ENCODE results near the gene GFRAL.
"Not testable (repeated sequence)": the region's sequence is repeated elsewhere in the genome, so short reads cannot be mapped to it uniquely, and the experiment has no call there.

Gene GFRAL

GRCh38 chr6:55293116-55293515 is 34.2 kb upstream of the GFRAL start:
- H3K27me3 ChIP-seq (ENCODE audit: insufficient read depth, low read depth, severe bottlenecking) = no peaks in the 10 kb centered on the region
- H3K9me3 ChIP-seq (ENCODE audit: severe bottlenecking) = peaks cover 4% of the 10 kb centered on the region
- no peak overlapping the region for H3K4me3 ChIP-seq (ENCODE audit: low read depth, low read length)
- TF ChIP-seq, protein P1, sequence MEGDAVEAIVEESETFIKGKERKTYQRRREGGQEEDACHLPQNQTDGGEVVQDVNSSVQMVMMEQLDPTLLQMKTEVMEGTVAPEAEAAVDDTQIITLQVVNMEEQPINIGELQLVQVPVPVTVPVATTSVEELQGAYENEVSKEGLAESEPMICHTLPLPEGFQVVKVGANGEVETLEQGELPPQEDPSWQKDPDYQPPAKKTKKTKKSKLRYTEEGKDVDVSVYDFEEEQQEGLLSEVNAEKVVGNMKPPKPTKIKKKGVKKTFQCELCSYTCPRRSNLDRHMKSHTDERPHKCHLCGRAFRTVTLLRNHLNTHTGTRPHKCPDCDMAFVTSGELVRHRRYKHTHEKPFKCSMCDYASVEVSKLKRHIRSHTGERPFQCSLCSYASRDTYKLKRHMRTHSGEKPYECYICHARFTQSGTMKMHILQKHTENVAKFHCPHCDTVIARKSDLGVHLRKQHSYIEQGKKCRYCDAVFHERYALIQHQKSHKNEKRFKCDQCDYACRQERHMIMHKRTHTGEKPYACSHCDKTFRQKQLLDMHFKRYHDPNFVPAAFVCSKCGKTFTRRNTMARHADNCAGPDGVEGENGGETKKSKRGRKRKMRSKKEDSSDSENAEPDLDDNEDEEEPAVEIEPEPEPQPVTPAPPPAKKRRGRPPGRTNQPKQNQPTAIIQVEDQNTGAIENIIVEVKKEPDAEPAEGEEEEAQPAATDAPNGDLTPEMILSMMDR (IDR thresholded peaks at IDR 0.05; ENCODE audit: low read depth, low read length) = peak; percentile 32
- DNase-seq = no peak
- no peaks in the 10 kb centered on the region for H3K36me3 ChIP-seq
- H3K27ac ChIP-seq = no peak overlapping the region

- DNase-seq = not testable (repeated sequence)
Measured at GRCh38 chr6:55297214-55297613, 30.1 kb upstream of the GFRAL start.

DNA sequence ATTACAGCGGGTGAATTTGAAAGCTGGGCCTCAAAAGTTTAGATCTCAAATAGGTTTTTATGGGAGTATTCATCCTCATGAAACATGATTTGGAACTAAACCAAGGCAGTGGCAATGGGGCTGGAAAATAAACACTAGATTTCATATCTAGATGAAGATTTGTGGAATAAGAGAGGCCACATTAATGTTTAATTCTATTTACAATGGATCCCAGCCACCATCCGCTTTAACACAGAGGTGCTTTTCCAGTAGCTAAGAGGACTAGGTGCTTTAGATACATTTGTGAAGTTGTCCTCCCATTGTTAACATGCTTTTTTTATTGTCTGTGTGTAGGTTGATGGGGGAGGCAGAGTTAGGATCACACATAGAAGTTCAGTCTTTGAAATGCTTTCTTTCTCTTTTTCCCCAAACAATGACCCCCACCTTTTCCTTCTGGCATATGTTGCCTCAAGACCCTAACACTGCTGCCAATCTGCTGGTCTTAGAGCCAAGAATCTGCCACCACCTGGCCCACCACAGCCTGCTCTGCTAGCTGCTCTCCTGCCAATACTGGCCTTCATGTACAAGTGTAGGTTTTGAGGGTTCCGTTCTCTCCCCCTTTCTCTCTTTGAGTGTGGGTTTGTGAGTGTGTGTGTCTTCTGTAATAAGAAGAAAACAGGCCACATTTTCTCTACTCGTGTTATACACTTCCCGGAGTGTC is 27.8 kb upstream of the GFRAL start:
- Histone ChIP-seq H3K27me3 (ENCODE audit: insufficient read depth, low read depth, severe bottlenecking) (no peaks in the 10 kb centered on the region), H3K27ac (no peak overlapping the region), H3K9me3 (ENCODE audit: severe bottlenecking) (peaks cover 4% of the 10 kb centered on the region), H3K4me3 (ENCODE audit: low read depth, low read length) (no peak overlapping the region), H3K36me3 (no peaks in the 10 kb centered on the region)
- TF ChIP-seq, protein P1 (IDR thresholded peaks at IDR 0.05; ENCODE audit: low read depth, low read length) = no peak
- DNase-seq = no peak

More at GRCh38 chr6:55297214-55297613, 30.1 kb upstream of the GFRAL start:
- not testable (repeated sequence) for H3K36me3 ChIP-seq; H3K27me3 ChIP-seq (ENCODE audit: insufficient read depth, low read depth, severe bottlenecking); H3K27ac ChIP-seq; H3K9me3 ChIP-seq (ENCODE audit: severe bottlenecking); H3K4me3 ChIP-seq (ENCODE audit: low read depth, low read length)

DNA sequence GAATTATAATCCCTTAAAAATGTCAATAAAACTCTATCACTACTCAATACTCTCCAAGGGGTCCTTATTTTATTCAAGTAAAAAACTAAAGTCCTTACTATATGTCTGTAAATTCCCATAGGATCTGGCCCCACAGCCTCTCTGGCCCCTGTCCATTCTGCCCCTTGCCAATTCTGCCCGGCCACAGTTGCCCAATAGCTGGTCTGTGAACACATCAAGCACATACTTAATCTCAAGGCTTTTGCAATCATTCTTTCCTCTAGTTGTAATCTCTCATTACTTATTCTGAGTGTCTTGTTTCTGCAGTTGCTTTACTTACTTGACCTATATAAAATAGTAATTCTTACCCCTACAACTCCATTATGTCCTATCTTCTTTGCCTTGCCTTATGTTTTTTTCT is 22.5 kb upstream of the GFRAL start:
- Histone ChIP-seq H3K36me3 (no peaks in the 10 kb centered on the region), H3K4me3 (ENCODE audit: low read depth, low read length) (no peak overlapping the region), H3K9me3 (ENCODE audit: severe bottlenecking) (no peaks in the 10 kb centered on the region), H3K27me3 (ENCODE audit: insufficient read depth, low read depth, severe bottlenecking) (peaks cover 5% of the 10 kb centered on the region), H3K27ac (no peak overlapping the region)
- TF ChIP-seq, protein P1 (IDR thresholded peaks at IDR 0.05; ENCODE audit: low read depth, low read length) = no peak
- no peak for DNase-seq

GRCh38 chr6:55319961-55320695 is 7.1 kb upstream of the GFRAL start:
- H3K27me3 ChIP-seq (ENCODE audit: insufficient read depth, low read depth, severe bottlenecking) = peaks cover 13% of the 10 kb centered on the region
- TF ChIP-seq, protein P1 (IDR thresholded peaks at IDR 0.05; ENCODE audit: low read depth, low read length) = no peak
- H3K9me3 ChIP-seq (ENCODE audit: severe bottlenecking) = no peaks in the 10 kb centered on the region
- H3K27ac ChIP-seq = no peak overlapping the region
- no peaks in the 10 kb centered on the region for H3K36me3 ChIP-seq
- no peak overlapping the region for H3K4me3 ChIP-seq (ENCODE audit: low read depth, low read length)
- DNase-seq = no peak

- TF ChIP-seq, protein P1 (IDR thresholded peaks at IDR 0.05; ENCODE audit: low read depth, low read length) = 0 out of 2 replicates have a peak, but pooled peaks have one; percentile 6
- DNase-seq = no peak
- H3K36me3 ChIP-seq = no peaks in the 10 kb centered on the region
- H3K27ac ChIP-seq = no peak overlapping the region
- H3K27me3 ChIP-seq (ENCODE audit: insufficient read depth, low read depth, severe bottlenecking) = peaks cover 15% of the 10 kb centered on the region
- H3K4me3 ChIP-seq (ENCODE audit: low read depth, low read length) = no peak overlapping the region
- no peaks in the 10 kb centered on the region for H3K9me3 ChIP-seq (ENCODE audit: severe bottlenecking)
Measured at GRCh38 chr6:55320696-55321086, 6.6 kb upstream of the GFRAL start.
